Endodermal cell (in vitro differentiated cells): ENCODE results near the gene SRRD. TPM values are rescaled to one million over a fixed set of nuclear protein-coding genes. Genes with fewer than 3 reads are reported as not detected.
A peak's percentile ranks its signal among the peaks of the same experiment; 100 is the strongest.

Source experiments
- DNase-seq: peaks from one replicate; pipeline ENCODE4 v3.0.0-alpha.2; 2017
- H3K27ac ChIP-seq: 2 replicates; pipeline ENCODE4 v1.5.1; 2013; ENCODE audit warnings: mild to moderate bottlenecking, low read depth, low read length, moderate library complexity
- H3K27me3 ChIP-seq: 2 replicates; pipeline ENCODE4 v1.6.1; 2013; ENCODE audit warnings: mild to moderate bottlenecking, low read length, moderate library complexity; ENCODE audit not compliant: insufficient read depth, control insufficient read depth, poor library complexity, severe bottlenecking
- H3K36me3 ChIP-seq: 2 replicates; pipeline ENCODE4 v1.7.0; 2013; ENCODE audit warnings: mild to moderate bottlenecking, low read length, moderate library complexity; ENCODE audit not compliant: control insufficient read depth, insufficient read depth
- H3K4me1 ChIP-seq: one replicate; pipeline ENCODE4 v1.7.0; 2013; ENCODE audit warnings: low read length; ENCODE audit not compliant: control insufficient read depth, insufficient read depth
- H3K4me3 ChIP-seq: 2 replicates; pipeline ENCODE4 v1.5.1; 2013; ENCODE audit warnings: mild to moderate bottlenecking, low read length, moderate library complexity
- H3K9ac ChIP-seq: 2 replicates; pipeline ENCODE4 v1.6.1; 2013; ENCODE audit warnings: mild to moderate bottlenecking, low read length, moderate library complexity; ENCODE audit not compliant: poor library complexity, severe bottlenecking; ENCODE audit errors: extremely low read depth
- H3K9me3 ChIP-seq: 2 replicates; pipeline ENCODE4 v1.6.1; 2013; ENCODE audit warnings: mild to moderate bottlenecking, low read length, moderate library complexity; ENCODE audit not compliant: control insufficient read depth
- H3K27ac Mint-ChIP-seq: 2 replicates; pipeline ENCODE4 v1.8.0; 2020; ENCODE audit warnings: mixed read lengths
- H3K27me3 Mint-ChIP-seq: 2 replicates; pipeline ENCODE4 v1.8.0; 2021; ENCODE audit warnings: mild to moderate bottlenecking, mixed read lengths; ENCODE audit not compliant: insufficient read depth
- H3K36me3 Mint-ChIP-seq: 2 replicates; pipeline ENCODE4 v1.8.0; 2020; ENCODE audit warnings: low read depth, mixed read lengths
- H3K4me1 Mint-ChIP-seq: 2 replicates; pipeline ENCODE4 v1.8.0; 2020; ENCODE audit warnings: mixed read lengths
- H3K4me3 Mint-ChIP-seq: 2 replicates; pipeline ENCODE4 v1.8.0; 2020; ENCODE audit warnings: mild to moderate bottlenecking, moderate library complexity, mixed read lengths
- H3K9me3 Mint-ChIP-seq: 2 replicates; pipeline ENCODE4 v1.8.0; 2020; ENCODE audit warnings: mild to moderate bottlenecking, mixed read lengths
- CTCF ChIP-seq: fragments of 200-600 bp; sonication (generic); conservative IDR thresholded peaks from 2 replicates; pipeline ENCODE4 v1.5.0; 2021; ENCODE audit warnings: antibody characterized with exemption, mild to moderate bottlenecking
- WGBS, 2 experiments: methylation state at CpG; one replicate each; pipeline versions ENCODE4 v1.1.5 to v1.1.7; 2013; ENCODE audit warnings: missing lambda C conversion rate in 2 of 2, mixed read lengths in 1 of 2; ENCODE audit not compliant: insufficient coverage in 1 of 2, insufficient read length in 1 of 2; 5-methylcytosine and 5-hydroxymethylcytosine counted together
- total RNA-seq, 2 donors: library from RNA; stranded (reverse); fragmentation: NEBNext Ultra II Directional in 1 of 2; extraction: Animal tissue kit (Norgen Biotek cat#: 25700) in 1 of 2; gene quantifications; 2 replicates in 1 of 2; 3 replicates in 1 of 2; pipeline ENCODE4 v1.2.1, GENCODE V29; 2021

SRRD gene
- total RNA-seq, 2 donors from 2014 or later = 27.4 to 30.0 TPM

GRCh38 chr22:26522012-26522411 lies 38.3 kb downstream of the SRRD start:
- Mint-ChIP-seq H3K27me3 (no peaks in the 10 kb centered on the region), H3K9me3 (no peaks in the 10 kb centered on the region), H3K36me3 (peaks cover 28% of the 10 kb centered on the region), H3K4me3 (no peak overlapping the region), H3K4me1 (no peaks in the 10 kb centered on the region), H3K27ac (no peak overlapping the region)
- H3K27me3 ChIP-seq = no peaks in the 10 kb centered on the region
- H3K9ac ChIP-seq = no peak overlapping the region
- TF ChIP-seq CTCF = no peak
- WGBS, 2 experiments = 100% methylated on average over 1 of the region's 2 CpGs; no CpG with 5 or more reads in 1 of the 2 experiments
- H3K9me3 ChIP-seq = no peaks in the 10 kb centered on the region
- no peaks in the 10 kb centered on the region for H3K4me1 ChIP-seq
- DNase-seq = no peak
- H3K36me3 ChIP-seq = peaks cover 23% of the 10 kb centered on the region
- H3K4me3 ChIP-seq = no peak overlapping the region
- H3K27ac ChIP-seq = no peak overlapping the region

GRCh38 chr22:26522592-26522991 lies 38.9 kb downstream of the SRRD start:
- DNase-seq = no peak
- Histone ChIP-seq H3K9me3 (no peaks in the 10 kb centered on the region), H3K36me3 (peaks cover 29% of the 10 kb centered on the region), H3K9ac (no peak overlapping the region), H3K4me3 (no peak overlapping the region), H3K4me1 (no peaks in the 10 kb centered on the region), H3K27me3 (no peaks in the 10 kb centered on the region), H3K27ac (no peak overlapping the region)
- peak overlapping the region; percentile 35 for H3K27ac Mint-ChIP-seq
- H3K9me3 Mint-ChIP-seq = no peaks in the 10 kb centered on the region
- H3K36me3 Mint-ChIP-seq = peaks cover 32% of the 10 kb centered on the region
- no peaks in the 10 kb centered on the region for H3K4me1 Mint-ChIP-seq
- TF ChIP-seq CTCF = no peak
- no peak overlapping the region for H3K4me3 Mint-ChIP-seq
- no peaks in the 10 kb centered on the region for H3K27me3 Mint-ChIP-seq
- 96 to 97% methylated on average over 4 of the region's 4 CpGs for WGBS, 2 experiments

- Mint-ChIP-seq H3K36me3 (peaks cover 47% of the 10 kb centered on the region), H3K27ac (no peak overlapping the region), H3K4me3 (no peak overlapping the region), H3K27me3 (no peaks in the 10 kb centered on the region), H3K4me1 (no peaks in the 10 kb centered on the region), H3K9me3 (no peaks in the 10 kb centered on the region)
- no peak for DNase-seq
- no peaks in the 10 kb centered on the region for H3K4me1 ChIP-seq
- H3K9me3 ChIP-seq = no peaks in the 10 kb centered on the region
- H3K27me3 ChIP-seq = no peaks in the 10 kb centered on the region
- TF ChIP-seq CTCF = no peak
- no peak overlapping the region for H3K27ac ChIP-seq
- peaks cover 33% of the 10 kb centered on the region for H3K36me3 ChIP-seq
- H3K4me3 ChIP-seq = no peak overlapping the region
- H3K9ac ChIP-seq = no peak overlapping the region
- WGBS, 2 experiments = 94 to 95% methylated on average over 2 to 4 of the region's 4 CpGs
These were observed 41.2 kb downstream of the SRRD start for GRCh38 chr22:26524870-26525269.
